Measurements from ENCODE around the gene FSIP1.

FSIP1 gene

GRCh38 chr15:39701988-39702387 lies 80.7 kb downstream of the FSIP1 start:
- no peak overlapping the region for H3K4me3 ChIP-seq (ENCODE audit: low read depth, low read length)
- DNase-seq (ENCODE audit: low read depth): no peak
- TF ChIP-seq CTCF (conservative IDR thresholded peaks at IDR 0.05; ENCODE audit: low read depth, low read length): no peak

GRCh38 chr15:39700375-39700700 lies 82.3 kb downstream of the FSIP1 start:
- DNase-seq (ENCODE audit: low read depth): no peak
- no peak overlapping the region for H3K4me3 ChIP-seq (ENCODE audit: low read depth, low read length)
- no peak for TF ChIP-seq CTCF (conservative IDR thresholded peaks at IDR 0.05; ENCODE audit: low read depth, low read length)

- no peak for TF ChIP-seq CTCF (conservative IDR thresholded peaks at IDR 0.05; ENCODE audit: low read depth, low read length)
- no peak overlapping the region for H3K4me3 ChIP-seq (ENCODE audit: low read depth, low read length)
- no peak for DNase-seq (ENCODE audit: low read depth)
Observed at GRCh38 chr15:39699516-39700374, 82.9 kb downstream of the FSIP1 start.

- DNase-seq (ENCODE audit: low read depth): no peak
- no peak overlapping the region for H3K4me3 ChIP-seq (ENCODE audit: low read depth, low read length)
- no peak for TF ChIP-seq CTCF (conservative IDR thresholded peaks at IDR 0.05; ENCODE audit: low read depth, low read length)
Observed at GRCh38 chr15:39698444-39699390, 83.9 kb downstream of the FSIP1 start.

- TF ChIP-seq CTCF (conservative IDR thresholded peaks at IDR 0.05; ENCODE audit: low read depth, low read length): no peak
- no peak for DNase-seq (ENCODE audit: low read depth)
- no peak overlapping the region for H3K4me3 ChIP-seq (ENCODE audit: low read depth, low read length)
Observed at GRCh38 chr15:39697509-39697908, 85.1 kb downstream of the FSIP1 start.

- H3K4me3 ChIP-seq (ENCODE audit: low read depth, low read length): no peak overlapping the region
- DNase-seq (ENCODE audit: low read depth): no peak
- TF ChIP-seq CTCF (conservative IDR thresholded peaks at IDR 0.05; ENCODE audit: low read depth, low read length): no peak
Observed at GRCh38 chr15:39695793-39696192, 86.8 kb downstream of the FSIP1 start.
